Omental fat pad (tissue), 4 donors: ENCODE data around the gene RRP36. TPM values are rescaled to one million over a fixed set of nuclear protein-coding genes. Genes with fewer than 3 reads are reported as not detected.

Experiments used
- ATAC-seq: fragments of 150-250 bp; one replicate; pipeline ENCODE4 v1.9.1; 2016; ENCODE audit warnings: mild to moderate bottlenecking, moderate library complexity; ENCODE audit not compliant: low FRiP score
- DNase-seq: peaks from one replicate; pipeline ENCODE4 v3.0.0-alpha.2; 2019; ENCODE audit warnings: low spot score
- total RNA-seq, 4 donors: library from RNA; depleted of rRNA; stranded (reverse); fragments of >200 nt; gene quantifications; one replicate each; pipeline ENCODE4 v1.1.0, GENCODE V29; 2016
- TF ChIP-seq, protein P1 (sequence below), 3 donors: fragments of 450-650 bp; IDR thresholded peaks; one replicate each; pipeline ENCODE4 v1.5.1; 2016 to 2017; ENCODE audit warnings: antibody characterized with exemption in 3 of 3, mild to moderate bottlenecking in 3 of 3, moderate library complexity in 2 of 3

Gene RRP36
- total RNA-seq, 4 donors from 2014 or later, result 44.1 to 54.2 (median 48.7) TPM

DNA sequence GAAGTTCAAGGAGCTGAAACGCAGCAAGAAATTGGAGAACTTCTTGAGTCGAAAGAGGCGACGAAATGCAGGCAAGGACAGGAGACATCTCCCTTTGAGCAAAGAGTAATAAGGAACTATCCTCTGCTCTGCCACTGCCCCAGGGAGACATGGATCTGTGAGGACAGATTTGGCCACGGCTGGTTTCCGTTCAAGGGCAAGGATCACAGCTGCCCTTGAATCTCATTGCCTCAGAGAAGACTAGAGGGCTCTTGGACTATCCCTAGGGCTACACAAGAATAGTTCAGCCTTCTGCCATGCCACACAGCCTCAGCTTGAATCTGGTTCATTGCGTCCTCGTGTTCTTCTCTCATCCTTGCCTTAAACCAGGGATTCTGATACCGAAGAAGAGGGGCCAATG is 7.7 kb downstream of the RRP36 start:
- TF ChIP-seq, protein P1, sequence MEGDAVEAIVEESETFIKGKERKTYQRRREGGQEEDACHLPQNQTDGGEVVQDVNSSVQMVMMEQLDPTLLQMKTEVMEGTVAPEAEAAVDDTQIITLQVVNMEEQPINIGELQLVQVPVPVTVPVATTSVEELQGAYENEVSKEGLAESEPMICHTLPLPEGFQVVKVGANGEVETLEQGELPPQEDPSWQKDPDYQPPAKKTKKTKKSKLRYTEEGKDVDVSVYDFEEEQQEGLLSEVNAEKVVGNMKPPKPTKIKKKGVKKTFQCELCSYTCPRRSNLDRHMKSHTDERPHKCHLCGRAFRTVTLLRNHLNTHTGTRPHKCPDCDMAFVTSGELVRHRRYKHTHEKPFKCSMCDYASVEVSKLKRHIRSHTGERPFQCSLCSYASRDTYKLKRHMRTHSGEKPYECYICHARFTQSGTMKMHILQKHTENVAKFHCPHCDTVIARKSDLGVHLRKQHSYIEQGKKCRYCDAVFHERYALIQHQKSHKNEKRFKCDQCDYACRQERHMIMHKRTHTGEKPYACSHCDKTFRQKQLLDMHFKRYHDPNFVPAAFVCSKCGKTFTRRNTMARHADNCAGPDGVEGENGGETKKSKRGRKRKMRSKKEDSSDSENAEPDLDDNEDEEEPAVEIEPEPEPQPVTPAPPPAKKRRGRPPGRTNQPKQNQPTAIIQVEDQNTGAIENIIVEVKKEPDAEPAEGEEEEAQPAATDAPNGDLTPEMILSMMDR (IDR thresholded peaks at IDR 0.05), result no peak
- ATAC-seq (no peak), DNase-seq (no peak)

DNA sequence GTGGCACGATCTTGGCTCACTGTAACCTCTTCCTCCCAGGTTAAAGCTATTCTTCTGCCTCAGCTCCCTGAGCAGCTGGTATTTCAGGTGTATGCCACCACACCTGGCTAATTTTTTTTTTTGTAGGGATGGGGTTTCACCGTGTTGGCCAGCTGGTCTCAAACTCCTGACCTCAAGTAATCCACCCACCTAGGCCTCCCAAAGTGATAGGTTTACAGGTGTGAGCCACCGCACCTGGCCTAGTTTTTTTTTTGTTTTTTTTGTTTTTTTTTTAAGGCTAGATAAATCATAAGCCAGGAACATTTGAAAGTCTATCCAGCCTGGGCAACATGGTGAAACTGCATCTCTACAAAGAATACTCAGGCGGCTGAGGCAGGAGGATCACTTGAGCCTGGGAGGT is 10.9 kb downstream of the RRP36 start:
- ATAC-seq (no peak), DNase-seq (no peak)
- TF ChIP-seq, protein P1 (IDR thresholded peaks at IDR 0.05), result no peak

DNA sequence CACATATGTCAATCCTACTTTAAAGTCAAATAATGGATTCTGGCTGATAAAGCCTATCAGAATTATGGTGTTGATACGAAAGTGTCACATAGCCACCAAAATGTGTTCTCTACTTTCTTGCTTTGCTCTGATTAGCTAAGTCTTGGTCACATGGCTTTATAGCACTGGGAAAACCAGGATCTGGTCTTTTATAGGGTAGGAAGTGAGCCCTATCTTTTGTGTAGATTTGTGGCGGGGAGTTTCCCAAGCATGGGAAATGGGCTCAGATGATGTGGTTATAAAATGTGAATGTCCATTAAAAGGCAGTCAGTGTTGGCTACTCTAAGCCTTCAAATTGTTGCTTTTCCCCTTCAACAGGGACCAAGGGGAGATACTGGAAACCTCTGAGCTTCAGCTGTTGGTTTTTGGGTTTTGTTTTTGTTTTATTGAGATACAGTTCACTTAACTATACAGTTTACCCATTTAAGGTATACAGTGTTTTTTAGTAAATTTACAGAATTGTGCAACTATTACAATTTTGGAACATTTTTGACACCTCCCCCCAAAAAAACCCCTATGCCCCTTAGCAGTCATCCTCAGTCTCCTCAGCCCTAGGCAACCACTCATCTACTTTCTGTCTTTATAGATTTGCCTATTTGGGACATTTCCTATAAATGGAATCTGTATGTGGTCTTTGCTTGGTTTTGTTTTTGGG is 12.2 kb downstream of the RRP36 start:
- TF ChIP-seq, protein P1 (IDR thresholded peaks at IDR 0.05), result no peak
- ATAC-seq, result no peak
- DNase-seq, result no peak

DNA sequence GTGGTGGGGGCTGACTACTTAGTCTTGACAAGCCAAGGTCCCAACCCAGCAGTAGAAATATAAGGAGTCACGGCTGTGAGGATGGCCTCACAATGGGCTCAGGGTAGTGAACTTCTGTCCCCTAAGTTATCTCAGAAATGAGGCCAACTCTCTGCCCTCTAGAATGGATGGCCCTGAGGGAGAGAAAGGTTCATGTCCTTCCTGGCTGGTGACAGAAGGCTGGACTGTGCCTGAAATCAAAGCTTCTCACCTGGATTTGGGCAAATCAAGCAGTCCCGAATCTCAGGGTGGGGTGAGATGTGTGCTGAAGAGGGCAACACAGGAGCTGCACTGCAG is 12.7 kb downstream of the RRP36 start:
- ATAC-seq (no peak), DNase-seq (no peak)
- TF ChIP-seq, protein P1 (IDR thresholded peaks at IDR 0.05), result no peak

DNA sequence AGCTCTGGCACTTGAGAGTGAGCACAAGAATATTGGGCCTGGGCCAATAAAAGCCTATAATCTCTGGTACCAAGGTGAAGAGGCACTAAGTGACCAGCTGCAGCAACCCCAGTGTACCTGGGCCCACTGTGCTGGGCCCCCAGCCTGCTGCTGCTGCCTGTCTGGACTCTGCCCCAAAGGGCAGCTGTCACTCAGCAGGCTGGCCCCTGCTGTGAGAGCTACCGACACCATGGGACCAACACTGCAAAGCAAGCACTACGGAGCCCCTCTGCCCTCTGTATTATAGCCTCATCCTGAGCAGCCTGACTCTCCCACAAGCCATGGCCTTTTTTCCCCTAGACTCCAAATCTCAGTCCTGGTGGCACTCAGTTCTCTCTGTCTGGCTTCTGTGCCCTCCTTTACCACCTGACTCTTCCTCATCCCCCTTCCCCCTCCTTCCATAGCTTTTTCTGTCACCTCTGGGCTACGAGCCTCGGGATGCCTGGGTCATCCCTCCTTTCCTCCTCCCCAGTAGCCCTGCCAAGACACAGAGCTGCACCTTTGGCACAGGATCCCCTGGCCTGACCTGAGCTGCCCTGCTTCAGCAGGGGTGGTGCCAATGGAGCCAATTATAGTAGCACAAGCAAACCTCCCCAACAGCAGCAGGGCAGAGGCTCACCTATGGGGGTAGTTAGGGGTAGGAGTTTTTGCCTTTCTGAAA is 14.2 kb downstream of the RRP36 start:
- TF ChIP-seq, protein P1 (IDR thresholded peaks at IDR 0.05), result no peak
- DNase-seq (no peak), ATAC-seq (no peak)

DNA sequence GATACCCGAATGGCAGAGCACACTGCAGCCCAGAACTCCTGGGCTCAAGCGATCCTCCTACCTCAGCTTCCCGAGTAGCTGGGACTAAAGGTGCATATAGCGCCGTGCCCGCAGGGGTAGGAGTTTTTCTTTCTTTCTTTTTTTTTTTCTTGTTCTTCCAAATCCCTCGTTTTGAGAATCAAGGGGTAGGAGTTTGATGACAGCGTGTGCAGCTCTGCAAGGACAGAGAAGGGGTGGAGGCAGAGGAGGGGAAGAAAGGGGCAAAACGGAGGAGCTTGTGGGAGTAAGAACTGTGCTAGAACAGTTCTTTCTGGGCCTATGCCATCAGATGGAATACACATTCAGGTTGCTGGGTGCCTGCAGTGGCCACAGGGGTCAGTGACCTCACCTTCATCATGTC is 15.3 kb downstream of the RRP36 start:
- TF ChIP-seq, protein P1 (IDR thresholded peaks at IDR 0.05), result no peak
- DNase-seq, result no peak
- no peak for ATAC-seq

DNA sequence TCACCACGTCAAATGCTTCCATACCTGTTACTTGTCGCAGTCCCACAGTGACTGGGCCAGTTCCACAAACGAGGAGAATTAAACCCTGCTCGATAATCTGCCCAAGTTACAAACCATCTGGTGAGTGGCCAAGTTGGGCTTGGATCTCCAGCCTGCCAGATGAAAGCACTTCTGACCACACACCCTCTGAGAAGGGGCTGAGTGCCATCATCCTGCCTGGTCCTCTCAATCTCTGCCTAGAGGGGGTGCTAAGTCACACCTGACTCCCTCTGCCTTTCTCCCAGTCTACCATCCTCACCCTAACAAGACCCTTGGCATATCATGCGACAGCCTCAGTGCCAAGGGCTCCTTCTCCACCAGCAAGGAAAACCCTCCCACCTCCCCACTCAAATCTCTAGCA is 15.8 kb downstream of the RRP36 start:
- ATAC-seq (no peak), DNase-seq (no peak)
- TF ChIP-seq, protein P1 (IDR thresholded peaks at IDR 0.05), result no peak
